Measurements from ENCODE around the gene ZNF362. TPM values are rescaled to one million over a fixed set of nuclear protein-coding genes. Genes with fewer than 3 reads are reported as not detected.

The ZNF362 gene
- total and polyA plus RNA-seq, 2 experiments from 2014 or later, result 9.7 to 26.0 TPM

DNA sequence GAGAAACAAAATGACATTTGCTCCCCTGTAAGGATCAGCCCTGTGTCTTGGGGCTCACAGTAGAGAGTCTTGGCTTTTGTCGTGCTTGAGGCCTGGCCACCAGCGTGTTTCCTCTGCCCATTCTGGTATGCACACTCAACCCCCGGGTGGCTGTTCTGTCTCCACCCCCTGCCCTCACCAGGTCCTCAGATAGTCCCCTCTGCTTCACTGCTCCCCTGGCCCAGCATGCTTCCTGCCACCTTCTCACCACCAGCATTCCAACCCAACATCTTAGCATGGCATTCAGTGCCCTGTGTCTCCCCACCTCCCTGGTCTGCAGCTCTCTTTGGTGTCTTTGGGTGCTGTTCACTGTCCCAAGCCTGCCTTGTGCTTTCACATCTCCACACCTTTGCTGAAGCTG is 16.2 kb downstream of the ZNF362 start:
- Histone ChIP-seq H3K4me1 (ENCODE audit: insufficient read depth) (no peaks in the 10 kb centered on the region), H3F3A (ENCODE audit: insufficient read depth) (no peaks in the 10 kb centered on the region), H3K36me3 (ENCODE audit: low read depth) (no peaks in the 10 kb centered on the region), H3K27me3 (replicated peaks; ENCODE audit: insufficient read depth) (no peaks in the 10 kb centered on the region), H3K79me2 (ENCODE audit: insufficient read depth) (0 out of 2 replicates have a peak, but pooled peaks cover 25% of the 10 kb centered on the region), H3K4me2 (ENCODE audit: unreplicated experiment) (no peak overlapping the region), H3K4me3 (no peak overlapping the region), H3K9me2 (ENCODE audit: insufficient read depth) (no peaks in the 10 kb centered on the region), H3K9me3 (ENCODE audit: low read depth) (no peaks in the 10 kb centered on the region), H2AFZ (no peak overlapping the region), H4K20me1 (ENCODE audit: insufficient read depth) (peaks cover 2% of the 10 kb centered on the region), H3K9ac (no peak overlapping the region), H3K27ac (no peak overlapping the region)
- TF ChIP-seq EZH2phosphoT487 (IDR thresholded peaks at IDR 0.05; ENCODE audit: insufficient read depth, low read depth) (no peak), EZH2 (IDR thresholded peaks at IDR 0.05; ENCODE audit: insufficient read depth, poor library complexity, severe bottlenecking) (no peak)
- no peak for DNase-seq
- in situ Hi-C loops (cut with MboI), result no loop called here
- 54 to 68% methylated on average over 3 of the region's 3 CpGs for WGBS, 2 experiments (ENCODE audit: low coverage in 1 of 2, low lambda C conversion rate in 2 of 2, missing lambda C conversion rate in 2 of 2)

DNA sequence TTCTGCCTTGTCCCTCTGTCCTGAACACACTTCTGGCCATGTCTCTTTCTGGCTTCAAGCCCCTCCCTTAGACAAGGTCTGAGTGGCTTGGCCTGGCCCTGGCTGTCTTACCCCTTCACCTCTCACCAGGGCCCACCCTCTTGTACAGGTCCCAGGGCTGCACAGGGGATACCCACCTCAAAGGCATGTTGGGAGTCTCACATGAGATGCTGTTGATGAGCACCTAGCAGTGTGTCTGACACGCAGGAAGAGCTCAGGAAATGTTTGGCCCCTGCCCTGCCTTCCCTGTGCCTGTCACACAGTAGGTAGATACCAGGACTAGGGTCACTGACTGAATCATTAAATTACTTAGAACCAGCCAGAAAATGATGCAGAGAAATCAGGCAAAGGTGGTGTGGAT is 16.6 kb downstream of the ZNF362 start:
- in situ Hi-C loops (cut with MboI), result no loop called here
- H3K4me1 ChIP-seq (ENCODE audit: insufficient read depth), result no peaks in the 10 kb centered on the region
- H2AFZ ChIP-seq, result no peak overlapping the region
- H3K27me3 ChIP-seq (replicated peaks; ENCODE audit: insufficient read depth), result no peaks in the 10 kb centered on the region
- H4K20me1 ChIP-seq (ENCODE audit: insufficient read depth), result no peaks in the 10 kb centered on the region; the same call in 1 of the 2 replicates
- H3F3A ChIP-seq (ENCODE audit: insufficient read depth), result no peaks in the 10 kb centered on the region
- no peaks in the 10 kb centered on the region for H3K9me3 ChIP-seq (ENCODE audit: low read depth)
- H3K36me3 ChIP-seq (ENCODE audit: low read depth), result no peaks in the 10 kb centered on the region
- TF ChIP-seq EZH2 (IDR thresholded peaks at IDR 0.05; ENCODE audit: insufficient read depth, poor library complexity, severe bottlenecking) (no peak), EZH2phosphoT487 (IDR thresholded peaks at IDR 0.05; ENCODE audit: insufficient read depth, low read depth) (no peak)
- H3K4me2 ChIP-seq (ENCODE audit: unreplicated experiment), result no peak overlapping the region
- H3K79me2 ChIP-seq (ENCODE audit: insufficient read depth), result 0 out of 2 replicates have a peak, but pooled peaks cover 24% of the 10 kb centered on the region
- WGBS, 2 experiments (ENCODE audit: low coverage in 1 of 2, low lambda C conversion rate in 2 of 2, missing lambda C conversion rate in 2 of 2), result 94% methylated on average over 1 of the region's 1 CpG
- H3K4me3 ChIP-seq, result no peak overlapping the region
- DNase-seq, result no peak
- no peaks in the 10 kb centered on the region for H3K9me2 ChIP-seq (ENCODE audit: insufficient read depth)
- H3K27ac ChIP-seq, result no peak overlapping the region
- H3K9ac ChIP-seq, result no peak overlapping the region

DNA sequence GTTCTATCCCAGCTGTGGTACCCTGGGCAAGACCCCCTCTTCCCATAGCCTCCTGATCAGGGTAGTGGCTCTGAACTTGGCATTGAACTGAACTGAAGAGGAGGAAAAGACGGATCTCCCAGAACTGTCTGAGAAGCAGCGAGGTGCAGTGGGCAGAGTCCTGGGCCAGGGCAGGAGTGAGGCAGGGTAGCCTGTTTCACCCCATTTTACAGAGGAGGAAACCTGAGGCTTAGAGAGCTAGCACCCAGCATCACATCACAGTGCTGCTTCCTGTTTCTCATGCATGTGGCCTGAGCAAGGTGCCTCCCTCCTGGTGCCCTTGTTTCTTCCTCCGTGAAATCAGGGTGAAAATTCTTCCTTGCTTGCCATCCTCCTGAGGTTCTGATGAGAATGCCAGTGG is 17.1 kb downstream of the ZNF362 start:
- Histone ChIP-seq H3K79me2 (ENCODE audit: insufficient read depth) (0 out of 2 replicates have a peak, but pooled peaks cover 24% of the 10 kb centered on the region), H3F3A (ENCODE audit: insufficient read depth) (no peaks in the 10 kb centered on the region), H3K27me3 (replicated peaks; ENCODE audit: insufficient read depth) (no peaks in the 10 kb centered on the region), H3K9me2 (ENCODE audit: insufficient read depth) (no peaks in the 10 kb centered on the region), H3K36me3 (ENCODE audit: low read depth) (no peaks in the 10 kb centered on the region), H2AFZ (no peak overlapping the region), H3K4me3 (no peak overlapping the region), H3K4me2 (ENCODE audit: unreplicated experiment) (no peak overlapping the region), H4K20me1 (ENCODE audit: insufficient read depth) (no peaks in the 10 kb centered on the region; the same call in 1 of the 2 replicates), H3K27ac (no peak overlapping the region), H3K4me1 (ENCODE audit: insufficient read depth) (no peaks in the 10 kb centered on the region), H3K9ac (no peak overlapping the region), H3K9me3 (ENCODE audit: low read depth) (no peaks in the 10 kb centered on the region)
- TF ChIP-seq EZH2 (IDR thresholded peaks at IDR 0.05; ENCODE audit: insufficient read depth, poor library complexity, severe bottlenecking), result no peak
- TF ChIP-seq EZH2phosphoT487 (IDR thresholded peaks at IDR 0.05; ENCODE audit: insufficient read depth, low read depth), result no peak
- in situ Hi-C loops (cut with MboI), result no loop called here
- DNase-seq, result no peak
- 89 to 93% methylated on average over 3 of the region's 3 CpGs for whole genome bisulfite sequencing, 2 experiments (ENCODE audit: low coverage in 1 of 2, low lambda C conversion rate in 2 of 2, missing lambda C conversion rate in 2 of 2)

DNA sequence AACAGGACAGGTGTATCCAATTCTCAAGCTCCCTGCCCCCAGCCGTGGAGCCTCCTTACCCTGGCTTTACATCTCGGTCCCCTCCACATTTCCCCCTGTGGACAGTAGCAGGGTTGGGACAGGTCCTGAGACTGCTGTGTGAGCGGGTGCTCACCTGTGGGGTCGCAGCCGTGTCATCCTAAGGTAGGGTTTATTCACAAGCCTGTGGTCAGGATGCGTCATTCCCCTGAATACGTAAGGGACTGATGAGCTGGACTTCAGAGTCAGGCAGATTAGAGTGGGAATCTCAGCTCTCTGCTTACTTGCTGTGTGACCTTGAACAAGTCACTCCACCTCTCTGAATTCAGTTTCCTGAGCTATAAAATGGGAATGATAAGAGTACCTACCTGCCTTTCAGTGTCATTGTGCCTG is 17.7 kb downstream of the ZNF362 start:
- WGBS, 2 experiments (ENCODE audit: low coverage in 1 of 2, low lambda C conversion rate in 2 of 2, missing lambda C conversion rate in 2 of 2), result 71 to 73% methylated on average over 7 of the region's 7 CpGs
- Histone ChIP-seq H3K79me2 (ENCODE audit: insufficient read depth) (0 out of 2 replicates have a peak, but pooled peaks cover 24% of the 10 kb centered on the region), H3F3A (ENCODE audit: insufficient read depth) (no peaks in the 10 kb centered on the region), H3K4me2 (ENCODE audit: unreplicated experiment) (no peak overlapping the region), H3K4me1 (ENCODE audit: insufficient read depth) (no peaks in the 10 kb centered on the region), H3K27me3 (replicated peaks; ENCODE audit: insufficient read depth) (no peaks in the 10 kb centered on the region), H4K20me1 (ENCODE audit: insufficient read depth) (no peaks in the 10 kb centered on the region; the same call in 1 of the 2 replicates), H3K9me3 (ENCODE audit: low read depth) (no peaks in the 10 kb centered on the region), H3K9ac (no peak overlapping the region), H2AFZ (no peak overlapping the region), H3K4me3 (no peak overlapping the region), H3K9me2 (ENCODE audit: insufficient read depth) (no peaks in the 10 kb centered on the region), H3K27ac (no peak overlapping the region), H3K36me3 (ENCODE audit: low read depth) (no peaks in the 10 kb centered on the region)
- in situ Hi-C loops (cut with MboI), result no loop called here
- TF ChIP-seq EZH2phosphoT487 (IDR thresholded peaks at IDR 0.05; ENCODE audit: insufficient read depth, low read depth) (no peak), EZH2 (IDR thresholded peaks at IDR 0.05; ENCODE audit: insufficient read depth, poor library complexity, severe bottlenecking) (no peak)
- DNase-seq, result no peak
